Prostate gland (tissue), 2 donors: Measurements from ENCODE around the gene SVOP. TPM values are rescaled to one million over a fixed set of nuclear protein-coding genes. Genes with fewer than 3 reads are reported as not detected.
"Not testable (repeated sequence)": the region's sequence is repeated elsewhere in the genome, so short reads cannot be mapped to it uniquely, and the experiment has no call there.

Source experiments
- DNase-seq: peaks from one replicate; pipeline ENCODE4 v3.0.0-alpha.2; 2019; ENCODE audit warnings: low spot score
- H3K27ac ChIP-seq, 2 donors: fragments of 200-600 bp; sonication (generic); 2 replicates each; pipeline ENCODE4 v1.5.1; 2017 to 2019
- H3K27me3 ChIP-seq: fragments of 200-600 bp; sonication (generic); replicated peaks from 2 replicates; pipeline ENCODE4 v1.5.1; 2019; ENCODE audit not compliant: insufficient read depth
- H3K36me3 ChIP-seq, 2 donors: fragments of 200-600 bp; sonication (generic); 1 replicate in 1 of 2; 2 replicates in 1 of 2; pipeline versions ENCODE4 v1.5.1 to v1.8.1; 2017 to 2019
- H3K4me1 ChIP-seq: fragments of 200-600 bp; sonication (generic); replicated peaks from 2 replicates; pipeline ENCODE4 v1.5.1; 2019
- H3K4me3 ChIP-seq, 2 donors: fragments of 200-600 bp; sonication (generic); 2 replicates each; pipeline ENCODE4 v1.5.1; 2017 to 2019
- H3K9me3 ChIP-seq: fragments of 200-600 bp; sonication (generic); 2 replicates; pipeline ENCODE4 v1.5.1; 2017
- POLR2A ChIP-seq: fragments of 450-650 bp; IDR thresholded peaks from one replicate; pipeline ENCODE4 v1.6.1; 2016; ENCODE audit warnings: antibody characterized with exemption, mild to moderate bottlenecking
- POLR2AphosphoS5 ChIP-seq: sonication (generic); formaldehyde crosslinking; IDR thresholded peaks from one replicate; pipeline ENCODE4 v1.6.1; 2017; ENCODE audit warnings: antibody characterized with exemption
- WGBS: methylation state at CpG from one replicate; pipeline ENCODE4 v1.1.5; 2018; 5-methylcytosine and 5-hydroxymethylcytosine counted together
- intact Hi-C: fragments of 100-400 bp; cut with DNase I; formaldehyde crosslinking; loops from one replicate; pipeline ENCODE4 v1.14.2; 2022
- total RNA-seq, 2 donors: library from RNA; depleted of rRNA; stranded (reverse); fragments of >200 nt; gene quantifications; one replicate each; pipeline ENCODE4 v1.1.0, GENCODE V29; 2016
- TF ChIP-seq, protein P1 (sequence below), 4 experiments: fragments of 200-600 bp in 2 of 4; fragments of 450-650 bp in 2 of 4; sonication (generic) in 2 of 4; IDR thresholded peaks; 1 replicate in 3 of 4; 2 replicates in 1 of 4; pipeline ENCODE4 v1.5.1; 2016 to 2019; ENCODE audit warnings: antibody characterized with exemption in 4 of 4, mild to moderate bottlenecking in 2 of 4, moderate library complexity in 2 of 4

The SVOP gene
- total RNA-seq, 2 donors from 2014 or later: 0.06 TPM; not detected in 1

DNA sequence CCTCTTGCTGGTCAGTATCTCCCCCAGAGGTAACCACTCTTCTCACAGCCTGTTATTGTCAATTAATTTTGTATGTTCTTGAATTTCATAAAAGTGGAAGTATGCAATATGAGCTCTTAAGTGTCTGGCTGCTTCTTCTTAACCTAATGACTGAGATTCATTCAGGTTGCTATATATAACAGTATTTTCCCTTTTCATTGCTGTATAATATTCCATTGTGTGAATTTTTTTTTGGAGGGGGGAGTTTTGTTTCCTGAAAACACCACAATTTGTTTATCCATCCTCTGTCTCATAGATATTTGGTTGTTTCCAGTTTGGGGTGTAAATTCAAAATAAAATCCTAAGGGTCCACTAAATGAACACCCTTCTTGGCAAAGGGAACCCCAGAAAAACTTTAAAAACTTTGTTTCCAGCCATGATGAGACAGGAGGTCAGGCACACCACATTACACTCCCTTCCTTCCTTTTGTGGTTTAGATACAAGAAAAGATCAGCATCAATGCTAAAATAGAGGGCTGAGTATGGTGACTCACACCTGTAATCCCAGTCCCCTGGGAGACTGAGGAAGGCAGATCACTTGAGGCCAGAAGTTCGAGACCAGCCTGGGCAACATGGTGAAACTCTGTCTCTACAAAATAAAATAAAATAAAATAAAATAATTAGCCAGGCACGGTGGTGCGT is 145.0 kb downstream of the SVOP start:
- intact Hi-C loops: no loop called here
- 81% methylated on average over 3 of the region's 3 CpGs for WGBS
- no peaks in the 10 kb centered on the region for H3K36me3 ChIP-seq
- no peaks in the 10 kb centered on the region for H3K4me1 ChIP-seq
- no peak overlapping the region for H3K27ac ChIP-seq
- H3K9me3 ChIP-seq: no peaks in the 10 kb centered on the region
- TF ChIP-seq, protein P1, sequence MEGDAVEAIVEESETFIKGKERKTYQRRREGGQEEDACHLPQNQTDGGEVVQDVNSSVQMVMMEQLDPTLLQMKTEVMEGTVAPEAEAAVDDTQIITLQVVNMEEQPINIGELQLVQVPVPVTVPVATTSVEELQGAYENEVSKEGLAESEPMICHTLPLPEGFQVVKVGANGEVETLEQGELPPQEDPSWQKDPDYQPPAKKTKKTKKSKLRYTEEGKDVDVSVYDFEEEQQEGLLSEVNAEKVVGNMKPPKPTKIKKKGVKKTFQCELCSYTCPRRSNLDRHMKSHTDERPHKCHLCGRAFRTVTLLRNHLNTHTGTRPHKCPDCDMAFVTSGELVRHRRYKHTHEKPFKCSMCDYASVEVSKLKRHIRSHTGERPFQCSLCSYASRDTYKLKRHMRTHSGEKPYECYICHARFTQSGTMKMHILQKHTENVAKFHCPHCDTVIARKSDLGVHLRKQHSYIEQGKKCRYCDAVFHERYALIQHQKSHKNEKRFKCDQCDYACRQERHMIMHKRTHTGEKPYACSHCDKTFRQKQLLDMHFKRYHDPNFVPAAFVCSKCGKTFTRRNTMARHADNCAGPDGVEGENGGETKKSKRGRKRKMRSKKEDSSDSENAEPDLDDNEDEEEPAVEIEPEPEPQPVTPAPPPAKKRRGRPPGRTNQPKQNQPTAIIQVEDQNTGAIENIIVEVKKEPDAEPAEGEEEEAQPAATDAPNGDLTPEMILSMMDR (IDR thresholded peaks at IDR 0.05): no peak
- TF ChIP-seq POLR2AphosphoS5 (no peak), POLR2A (no peak)
- no peak for DNase-seq
- no peak overlapping the region for H3K4me3 ChIP-seq
- H3K27me3 ChIP-seq: no peaks in the 10 kb centered on the region

DNA sequence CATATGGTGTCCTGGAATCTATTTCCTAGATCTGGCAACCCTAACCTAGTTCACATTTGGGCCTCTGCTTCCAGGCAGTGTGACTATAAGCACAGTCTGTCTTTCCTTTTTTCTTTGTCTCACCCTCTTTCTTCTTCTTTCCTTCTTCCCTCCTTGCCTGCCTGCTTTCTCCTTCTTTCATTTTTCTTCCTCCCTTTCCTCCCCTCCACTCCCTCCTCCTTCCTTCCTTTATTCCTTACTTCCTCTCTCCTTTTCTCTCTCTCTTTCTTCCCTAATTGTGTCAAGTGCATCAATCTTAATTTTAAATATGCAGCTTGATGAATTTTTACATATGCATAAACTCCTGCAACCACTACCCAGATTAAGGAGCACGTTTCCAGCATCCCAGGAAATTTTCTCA is 145.6 kb downstream of the SVOP start:
- no peaks in the 10 kb centered on the region for H3K9me3 ChIP-seq
- no peak for TF ChIP-seq POLR2A
- TF ChIP-seq, protein P1 (IDR thresholded peaks at IDR 0.05): no peak
- TF ChIP-seq POLR2AphosphoS5: no peak
- no peak for DNase-seq
- intact Hi-C loops: no loop called here
- no peaks in the 10 kb centered on the region for H3K27me3 ChIP-seq
- 27% methylated on average over 1 of the region's 1 CpG for WGBS
- H3K36me3 ChIP-seq: no peaks in the 10 kb centered on the region
- no peak overlapping the region for H3K4me3 ChIP-seq
- no peak overlapping the region for H3K27ac ChIP-seq
- H3K4me1 ChIP-seq: no peaks in the 10 kb centered on the region

DNA sequence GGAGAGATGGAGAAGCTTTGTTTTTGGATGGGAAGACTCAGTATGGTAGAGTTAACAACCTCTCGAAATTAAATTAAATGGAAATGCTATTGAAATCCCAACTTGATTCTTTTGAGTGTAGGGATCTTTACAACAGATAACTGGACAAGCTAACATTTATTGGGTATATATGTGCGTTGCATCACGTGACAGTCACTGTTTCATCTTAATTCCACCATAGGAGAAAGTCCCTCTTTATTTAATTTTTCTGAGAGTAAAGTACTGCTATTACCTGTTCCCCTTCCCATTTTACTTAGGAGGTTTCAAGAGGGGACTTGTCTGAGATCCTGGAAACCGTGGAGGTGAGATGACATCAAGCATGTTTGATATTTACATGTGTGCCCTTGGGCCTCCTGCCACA is 152.1 kb downstream of the SVOP start:
- Histone ChIP-seq H3K27me3 (no peaks in the 10 kb centered on the region), H3K4me1 (no peaks in the 10 kb centered on the region), H3K9me3 (no peaks in the 10 kb centered on the region), H3K4me3 (no peak overlapping the region), H3K27ac (no peak overlapping the region), H3K36me3 (no peaks in the 10 kb centered on the region)
- no peak for DNase-seq
- TF ChIP-seq, protein P1 (IDR thresholded peaks at IDR 0.05): no peak
- TF ChIP-seq POLR2AphosphoS5: no peak
- TF ChIP-seq POLR2A: no peak
- WGBS: 75% methylated on average over 4 of the region's 4 CpGs
- intact Hi-C loops: no loop called here

DNA sequence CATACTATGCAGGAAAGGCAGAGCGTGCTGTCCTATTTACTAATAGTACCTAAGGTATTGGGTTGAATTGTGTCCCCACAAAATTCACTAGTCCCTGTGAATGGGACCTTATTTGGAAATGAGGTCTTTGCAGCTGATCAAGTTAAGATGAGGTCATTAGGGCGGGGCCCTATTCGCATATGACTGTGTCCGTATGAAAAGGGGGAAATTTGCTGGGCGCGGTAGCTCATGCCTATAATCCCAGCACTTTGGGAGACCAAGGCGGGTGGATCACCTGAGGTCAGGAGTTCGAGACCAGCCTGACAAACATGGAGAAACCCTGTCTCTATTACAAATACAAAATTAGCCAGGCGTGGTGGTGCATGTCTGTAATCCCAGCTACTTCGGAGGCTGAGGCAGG is 154.8 kb downstream of the SVOP start:
- intact Hi-C loops, H3K9me3 ChIP-seq, H3K27me3 ChIP-seq, H3K36me3 ChIP-seq, DNase-seq, H3K4me1 ChIP-seq, H3K27ac ChIP-seq, H3K4me3 ChIP-seq: not testable (repeated sequence)
- WGBS: 91% methylated on average over 10 of the region's 10 CpGs

DNA sequence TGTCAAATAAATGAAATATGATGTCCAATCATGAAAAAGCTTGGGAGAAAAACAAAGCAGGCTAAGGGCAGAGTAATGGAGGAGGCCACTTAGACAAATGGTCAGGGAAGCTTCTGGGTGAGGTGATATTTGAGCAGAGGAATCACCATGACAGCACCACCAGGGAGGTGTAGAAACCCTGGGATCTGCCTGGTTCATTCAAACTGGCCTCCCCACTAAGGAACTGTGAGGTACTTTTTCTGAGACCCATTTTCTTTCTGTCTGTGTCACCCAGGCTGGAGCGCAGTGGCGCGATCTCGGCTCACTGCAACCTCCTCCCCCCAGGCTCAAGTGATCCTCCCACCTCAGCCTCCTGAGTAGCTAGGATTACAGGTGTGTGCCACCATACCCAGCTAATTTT is 155.7 kb downstream of the SVOP start:
- Histone ChIP-seq H3K4me1 (no peaks in the 10 kb centered on the region), H3K27me3 (no peaks in the 10 kb centered on the region), H3K9me3 (no peaks in the 10 kb centered on the region), H3K36me3 (no peaks in the 10 kb centered on the region), H3K27ac (no peak overlapping the region), H3K4me3 (no peak overlapping the region)
- DNase-seq: no peak
- WGBS: 97% methylated on average over 4 of the region's 4 CpGs
- no peak for TF ChIP-seq POLR2AphosphoS5
- no peak for TF ChIP-seq POLR2A
- TF ChIP-seq, protein P1 (IDR thresholded peaks at IDR 0.05): no peak
- intact Hi-C loops: no loop called here
